Coronary artery (tissue), 2 donors: ENCODE results near the gene SYNGAP1.
"Not testable (repeated sequence)": the region's sequence is repeated elsewhere in the genome, so short reads cannot be mapped to it uniquely, and the experiment has no call there.

Source experiments
- DNase-seq: peaks from one replicate; pipeline ENCODE4 v3.0.0-alpha.2; 2017; ENCODE audit warnings: low spot score
- H3K27ac ChIP-seq, 2 donors: fragments of 200-600 bp; sonication (generic); one replicate each; pipeline ENCODE4 v1.5.1; 2016 to 2019
- H3K4me3 ChIP-seq: fragments of 200-600 bp; sonication (generic); 2 replicates; pipeline ENCODE4 v1.5.1; 2016; ENCODE audit warnings: mild to moderate bottlenecking, moderate library complexity
- CTCF ChIP-seq: fragments of 200-600 bp; sonication (generic); IDR thresholded peaks from one replicate; pipeline ENCODE4 v1.5.1; 2019; ENCODE audit warnings: antibody characterized with exemption

Gene SYNGAP1

GRCh38 chr6:33466075-33466735 lies 46.3 kb downstream of the SYNGAP1 start:
- no peak for DNase-seq
- no peak overlapping the region for H3K27ac ChIP-seq
- no peak for TF ChIP-seq CTCF
- no peak overlapping the region for H3K4me3 ChIP-seq

- no peak overlapping the region for H3K27ac ChIP-seq
- no peak for DNase-seq
- no peak for TF ChIP-seq CTCF
- H3K4me3 ChIP-seq, result no peak overlapping the region
Observed at GRCh38 chr6:33467091-33467490, 47.2 kb downstream of the SYNGAP1 start.

- Histone ChIP-seq H3K27ac (no peak overlapping the region), H3K4me3 (no peak overlapping the region)
- TF ChIP-seq CTCF, result no peak
- DNase-seq, result no peak
Observed at GRCh38 chr6:33469661-33470060, 49.8 kb downstream of the SYNGAP1 start.

- no peak for DNase-seq
- H3K27ac ChIP-seq, result no peak overlapping the region
- no peak for TF ChIP-seq CTCF
- H3K4me3 ChIP-seq, result no peak overlapping the region
Observed at GRCh38 chr6:33477864-33478263, 58.0 kb downstream of the SYNGAP1 start.

- Histone ChIP-seq H3K4me3 (no peak overlapping the region), H3K27ac (no peak overlapping the region)
- TF ChIP-seq CTCF, result no peak
Observed at GRCh38 chr6:33481192-33481591, 61.3 kb downstream of the SYNGAP1 start.

GRCh38 chr6:33482620-33483019 lies 62.8 kb downstream of the SYNGAP1 start:
- not testable (repeated sequence) for DNase-seq, H3K27ac ChIP-seq, H3K4me3 ChIP-seq

More at GRCh38 chr6:33481192-33481591, 61.3 kb downstream of the SYNGAP1 start:
- DNase-seq, result no peak

GRCh38 chr6:33483678-33484077 lies 63.8 kb downstream of the SYNGAP1 start:
- TF ChIP-seq CTCF, result no peak
- Histone ChIP-seq H3K27ac (no peak overlapping the region), H3K4me3 (no peak overlapping the region)
- DNase-seq, result no peak

- not testable (repeated sequence) for DNase-seq, H3K4me3 ChIP-seq, H3K27ac ChIP-seq
Observed at GRCh38 chr6:33484673-33485262, 64.9 kb downstream of the SYNGAP1 start.

- DNase-seq, H3K4me3 ChIP-seq, H3K27ac ChIP-seq: not testable (repeated sequence)
Observed at GRCh38 chr6:33485680-33486079, 65.8 kb downstream of the SYNGAP1 start.
